Endothelial cell of umbilical vein (primary cell): ENCODE measurements around the gene ZSCAN2. TPM values are rescaled to one million over a fixed set of nuclear protein-coding genes. Genes with fewer than 3 reads are reported as not detected.

Experiments used
- BruUV-seq: library from RNA; stranded (reverse); fragments of 400-500 nt; replicated peaks from 2 replicates; lab custom pipeline; 2021; lab: Mats Ljungman, UMichigan
- CTCF ChIA-PET: fragments of 300-600, 350-600 bp; sonication (Branson Sonifier 250); formaldehyde crosslinking; loops from one replicate; lab custom pipeline; 2021; ENCODE audit warnings: antibody characterized with exemption, inconsistent platforms; lab: Charles Lee
- POLR2A ChIA-PET: fragments of 300-600, 350-600 bp; sonication (Branson Sonifier 250); formaldehyde crosslinking; loops from one replicate; lab custom pipeline; 2021; ENCODE audit warnings: antibody characterized with exemption, inconsistent platforms; lab: Charles Lee
- DNase-seq: peaks from one replicate; pipeline ENCODE4 v3.0.0-alpha.2; 2011; ENCODE audit warnings: low read depth, low spot score
- FAIRE-seq: peaks from 2 replicates; lab custom pipeline; 2011; peaks lifted over from hg19 to GRCh38; lab: Jason Lieb, UNC
- H2AFZ ChIP-seq: 2 replicates; pipeline ENCODE4 v1.6.0; 2012; ENCODE audit warnings: low read depth, low read length, control low read depth, inconsistent platforms
- H3K27ac ChIP-seq: 2 replicates; pipeline ENCODE4 v1.5.1; 2011; ENCODE audit warnings: low read depth, mild to moderate bottlenecking, control low read depth, low read length, moderate library complexity; ENCODE audit not compliant: insufficient read depth
- H3K27me3 ChIP-seq, 2 experiments: 2 replicates each; pipeline versions ENCODE4 v1.6.0 to v1.6.1; 2011; ENCODE audit warnings: low read length in 2 of 2, mixed read lengths in 1 of 2; ENCODE audit not compliant: control insufficient read depth in 2 of 2, insufficient read depth in 2 of 2
- H3K36me3 ChIP-seq, 2 experiments: 2 replicates in 1 of 2; 3 replicates in 1 of 2; pipeline ENCODE4 v1.5.1; 2011; ENCODE audit warnings: low read length in 2 of 2, mild to moderate bottlenecking in 1 of 2, moderate library complexity in 1 of 2; ENCODE audit not compliant: control insufficient read depth in 2 of 2, insufficient read depth in 2 of 2; ENCODE audit errors: extremely low read depth in 1 of 2
- H3K4me1 ChIP-seq: 3 replicates; pipeline ENCODE4 v1.5.1; 2011; ENCODE audit warnings: mild to moderate bottlenecking, low read length; ENCODE audit not compliant: control insufficient read depth, insufficient read depth; ENCODE audit errors: extremely low read depth
- H3K4me2 ChIP-seq: 2 replicates; pipeline ENCODE4 v1.6.1; 2011; ENCODE audit warnings: low read length, control low read depth, mixed read lengths; ENCODE audit not compliant: insufficient read depth
- H3K4me3 ChIP-seq, 3 experiments: fragments of 200-600 bp in 1 of 3; sonication (generic), shearing (Covaris generic) in 1 of 3; replicated peaks in 1 of 3; 2 replicates each; pipeline ENCODE4 v1.5.1; 2011 to 2016; ENCODE audit warnings: control low read depth in 3 of 3, low read length in 3 of 3, mild to moderate bottlenecking in 2 of 3, inconsistent platforms in 1 of 3, low read depth in 1 of 3, moderate library complexity in 1 of 3; ENCODE audit not compliant: insufficient read depth in 1 of 3
- H3K79me2 ChIP-seq: 2 replicates; pipeline ENCODE4 v1.6.0; 2012; ENCODE audit warnings: low read length, inconsistent platforms; ENCODE audit not compliant: control insufficient read depth, insufficient read depth
- H3K9ac ChIP-seq: replicated peaks from 2 replicates; pipeline ENCODE3; 2011; ENCODE audit warnings: low read length, control low read depth; ENCODE audit not compliant: insufficient read depth; ENCODE audit errors: extremely low read depth
- H3K9me1 ChIP-seq: replicated peaks from 3 replicates; pipeline ENCODE4 v1.6.0; 2011; ENCODE audit warnings: mild to moderate bottlenecking, low read length; ENCODE audit not compliant: control insufficient read depth, insufficient read depth; ENCODE audit errors: extremely low read depth
- H3K9me3 ChIP-seq: replicated peaks from 2 replicates; pipeline ENCODE4 v1.5.1; 2012; ENCODE audit warnings: low read length, inconsistent platforms; ENCODE audit not compliant: control insufficient read depth, insufficient read depth
- H4K20me1 ChIP-seq: replicated peaks from 2 replicates; pipeline ENCODE3; 2011; ENCODE audit warnings: mild to moderate bottlenecking, low read length; ENCODE audit not compliant: control insufficient read depth, insufficient read depth; ENCODE audit errors: extremely low read depth
- CTCF ChIP-seq, 2 donors: IDR thresholded peaks; 1 replicate in 1 of 2; 2 replicates in 1 of 2; pipeline ENCODE4 v1.5.1; 2011; ENCODE audit warnings: low read length in 2 of 2, mild to moderate bottlenecking in 2 of 2, moderate library complexity in 2 of 2, control low read depth in 1 of 2, inconsistent platforms in 1 of 2, low read depth in 1 of 2; ENCODE audit not compliant: insufficient read depth in 1 of 2; ENCODE audit errors: extremely low read depth in 1 of 2
- EZH2 ChIP-seq: IDR thresholded peaks from 2 replicates; pipeline ENCODE4 v1.6.1; 2012; ENCODE audit warnings: borderline replicate concordance, low read depth, mild to moderate bottlenecking, moderate library complexity, low read length, inconsistent platforms; ENCODE audit not compliant: severe bottlenecking
- FOS ChIP-seq: IDR thresholded peaks from 2 replicates; pipeline ENCODE4 v1.6.1; 2011; ENCODE audit warnings: mild to moderate bottlenecking, low read length, moderate library complexity, borderline replicate concordance; ENCODE audit not compliant: insufficient read depth
- GATA2 ChIP-seq: IDR thresholded peaks from 2 replicates; pipeline ENCODE4 v1.7.0; 2011; ENCODE audit warnings: low read depth, mild to moderate bottlenecking, moderate library complexity, mixed read lengths, low read length; ENCODE audit not compliant: insufficient read length, insufficient read depth
- JUN ChIP-seq: IDR thresholded peaks from 2 replicates; pipeline ENCODE4 v1.6.1; 2011; ENCODE audit warnings: borderline replicate concordance, low read depth; ENCODE audit not compliant: insufficient read length, insufficient read depth
- MAX ChIP-seq: IDR thresholded peaks from 2 replicates; pipeline ENCODE4 v1.6.1; 2011; ENCODE audit not compliant: insufficient read depth, insufficient read length
- MYC ChIP-seq: IDR thresholded peaks from one replicate; pipeline ENCODE4 v1.6.1; 2011; ENCODE audit warnings: mild to moderate bottlenecking, low read depth, low read length
- POLR2A ChIP-seq: IDR thresholded peaks from 2 replicates; pipeline ENCODE4 v1.6.1; 2012; ENCODE audit warnings: low read depth, mild to moderate bottlenecking, control low read depth, low read length
- POLR2AphosphoS5 ChIP-seq: IDR thresholded peaks from 2 replicates; pipeline ENCODE4 v1.6.1; 2012; ENCODE audit warnings: low read depth, mild to moderate bottlenecking, control low read depth, low read length, moderate library complexity; ENCODE audit not compliant: insufficient read depth
- dilution Hi-C: fragments of 300-500 bp; cut with MboI; formaldehyde crosslinking; loops from one replicate; pipeline ENCODE4 v1.15.0; 2019; ENCODE audit warnings: low sequenced_read_pairs; ENCODE audit not compliant: extremely low pct_ligation_motif_present
- intact Hi-C: fragments of 100-400 bp; cut with micrococcal nuclease; formaldehyde crosslinking; loops from one replicate; pipeline ENCODE4 v1.10.0; 2022
- polyA plus RNA-seq, 4 experiments: library from polyadenylated mRNA; depleted of rRNA in 3 of 4; stranded (reverse) in 3 of 4; unstranded in 1 of 4; fragments of >200 nt; gene quantifications; 2 replicates each; pipeline versions ENCODE4 v1.2.1 to v1.2.3, GENCODE V29; 2011 to 2012; ENCODE audit warnings: missing spikeins in 1 of 4
- total RNA-seq: library from RNA; stranded (reverse); gene quantifications from 2 replicates; pipeline ENCODE4 v1.2.3, GENCODE V29; 2021

The ZSCAN2 gene
- total and polyA plus RNA-seq, 2 donors (not counting 3 experiments of a cell fraction or from before 2014, with no cell fraction given), result 12.9 to 13.5 TPM

- Histone ChIP-seq H3K9me1 (no peaks in the 10 kb centered on the region), H3K9me3 (no peaks in the 10 kb centered on the region), H3K4me3 (no peak overlapping the region), H3K4me2 (no peak overlapping the region), H3K79me2 (peaks cover 2% of the 10 kb centered on the region), H2AFZ (no peak overlapping the region), H3K27me3 (no peaks in the 10 kb centered on the region), H3K9ac (no peak overlapping the region), H3K4me1 (no peaks in the 10 kb centered on the region), H4K20me1 (no peaks in the 10 kb centered on the region), H3K36me3 (peaks cover 7 to 11% of the 10 kb centered on the region in 2 experiments), H3K27ac (no peak overlapping the region)
- no TSS peak for BruUV-seq
- ChIA-PET POLR2A (no interaction called here), CTCF (no interaction called here)
- FAIRE-seq, result no peak
- TF ChIP-seq POLR2A (no peak), GATA2 (no peak), JUN (no peak), FOS (no peak), EZH2 (no peak), MAX (no peak), POLR2AphosphoS5 (no peak), CTCF (IDR thresholded peaks at IDR 0.05; ENCODE audit: extremely low read depth in 1 of 2, insufficient read depth in 1 of 2, low read depth in 1 of 2, low read length in 2 of 2) (no peak), MYC (no peak)
- intact Hi-C loops, result no loop called here
- dilution Hi-C loops, result no loop called here
- peak; percentile 14 for DNase-seq
These were observed 5.9 kb downstream of the ZSCAN2 start for GRCh38 chr15:84606653-84607120.
